ENCODE measurements around the gene VPS13D. TPM values are rescaled to one million over a fixed set of nuclear protein-coding genes. Genes with fewer than 3 reads are reported as not detected.

The VPS13D gene
- total RNA-seq, 1 experiment from 2014 or later = 29.0 TPM

DNA sequence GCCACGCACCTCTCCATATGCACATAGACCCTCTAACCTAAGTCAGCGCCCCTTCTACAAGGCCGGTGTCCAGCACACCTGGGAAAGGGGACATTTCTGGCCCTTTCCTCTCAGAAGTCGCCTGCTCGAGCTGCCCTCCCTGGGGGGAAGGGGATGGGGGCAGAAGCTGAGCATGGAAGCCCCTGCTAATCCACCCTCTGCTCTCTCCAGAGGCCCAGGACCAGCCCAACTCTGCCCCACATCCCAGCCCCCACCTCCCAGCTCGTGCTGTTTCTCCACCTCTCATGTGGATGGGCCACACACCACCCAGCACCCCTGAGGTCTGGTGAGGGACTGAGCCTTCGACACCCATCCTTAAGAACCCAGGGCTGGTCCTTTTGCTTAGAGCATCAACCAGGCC, 48.3 kb upstream of the VPS13D start (continued):
- TF ChIP-seq, protein P1, sequence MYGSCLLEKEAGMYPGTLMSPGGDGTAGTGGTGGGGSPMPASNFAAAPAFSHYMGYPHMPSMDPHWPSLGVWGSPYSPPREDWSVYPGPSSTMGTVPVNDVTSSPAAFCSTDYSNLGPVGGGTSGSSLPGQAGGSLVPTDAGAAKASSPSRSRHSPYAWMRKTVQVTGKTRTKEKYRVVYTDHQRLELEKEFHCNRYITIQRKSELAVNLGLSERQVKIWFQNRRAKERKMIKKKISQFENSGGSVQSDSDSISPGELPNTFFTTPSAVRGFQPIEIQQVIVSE (CRISPR knock-in tag; IDR thresholded peaks at IDR 0.05; ENCODE audit: borderline replicate concordance) = no peak
- TF ChIP-seq, protein P2, sequence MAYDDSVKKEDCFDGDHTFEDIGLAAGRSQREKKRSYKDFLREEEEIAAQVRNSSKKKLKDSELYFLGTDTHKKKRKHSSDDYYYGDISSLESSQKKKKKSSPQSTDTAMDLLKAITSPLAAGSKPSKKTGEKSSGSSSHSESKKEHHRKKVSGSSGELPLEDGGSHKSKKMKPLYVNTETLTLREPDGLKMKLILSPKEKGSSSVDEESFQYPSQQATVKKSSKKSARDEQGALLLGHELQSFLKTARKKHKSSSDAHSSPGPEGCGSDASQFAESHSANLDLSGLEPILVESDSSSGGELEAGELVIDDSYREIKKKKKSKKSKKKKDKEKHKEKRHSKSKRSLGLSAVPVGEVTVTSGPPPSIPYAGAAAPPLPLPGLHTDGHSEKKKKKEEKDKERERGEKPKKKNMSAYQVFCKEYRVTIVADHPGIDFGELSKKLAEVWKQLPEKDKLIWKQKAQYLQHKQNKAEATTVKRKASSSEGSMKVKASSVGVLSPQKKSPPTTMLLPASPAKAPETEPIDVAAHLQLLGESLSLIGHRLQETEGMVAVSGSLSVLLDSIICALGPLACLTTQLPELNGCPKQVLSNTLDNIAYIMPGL (CRISPR knock-in tag; IDR thresholded peaks at IDR 0.05) = no peak
- TF ChIP-seq, protein P3, sequence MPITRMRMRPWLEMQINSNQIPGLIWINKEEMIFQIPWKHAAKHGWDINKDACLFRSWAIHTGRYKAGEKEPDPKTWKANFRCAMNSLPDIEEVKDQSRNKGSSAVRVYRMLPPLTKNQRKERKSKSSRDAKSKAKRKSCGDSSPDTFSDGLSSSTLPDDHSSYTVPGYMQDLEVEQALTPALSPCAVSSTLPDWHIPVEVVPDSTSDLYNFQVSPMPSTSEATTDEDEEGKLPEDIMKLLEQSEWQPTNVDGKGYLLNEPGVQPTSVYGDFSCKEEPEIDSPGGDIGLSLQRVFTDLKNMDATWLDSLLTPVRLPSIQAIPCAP (CRISPR knock-in tag; IDR thresholded peaks at IDR 0.05) = no peak

DNA sequence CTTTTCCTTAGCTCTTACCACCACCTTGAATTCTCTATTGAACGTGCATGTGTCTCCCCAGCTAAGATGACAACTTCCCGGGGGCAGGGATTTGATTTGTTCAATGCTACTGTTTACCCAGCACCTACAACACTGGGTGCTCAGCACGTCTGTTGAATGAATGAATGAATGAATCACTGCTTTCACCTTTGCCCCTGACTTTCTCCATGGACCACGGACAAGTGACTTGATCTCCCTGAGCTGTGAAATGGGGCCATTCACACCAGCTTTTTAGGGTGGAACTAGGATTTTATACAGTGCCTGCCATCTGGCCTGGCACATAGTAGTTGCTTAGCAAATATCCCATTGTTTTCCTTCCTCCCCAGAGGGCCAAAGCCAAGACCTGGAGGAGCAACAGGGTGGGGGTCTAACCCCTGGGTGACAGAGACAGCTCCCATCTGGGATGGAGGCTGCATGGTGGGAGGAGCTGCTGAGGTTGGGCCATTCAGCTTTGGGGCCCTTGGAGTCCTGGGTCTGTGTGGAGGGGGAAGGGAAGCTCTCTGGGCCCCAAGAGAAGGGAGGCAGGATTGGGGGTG, 47.3 kb upstream of the VPS13D start:
- H3K9me3 Mint-ChIP-seq = no peaks in the 10 kb centered on the region; the same call in 1 of the 2 replicates
- no peak overlapping the region for H3K4me3 Mint-ChIP-seq
- POLR2A ChIA-PET = no interaction called here
- H3K36me3 Mint-ChIP-seq = no peaks in the 10 kb centered on the region
- no peak overlapping the region for H3K27ac Mint-ChIP-seq
- ATAC-seq (no peak), DNase-seq (ENCODE audit: low spot score) (no peak)
- no peaks in the 10 kb centered on the region; the same call in none of the 2 replicates for H3K27me3 Mint-ChIP-seq (ENCODE audit: low read depth)
- TF ChIP-seq NFE2L1 (CRISPR knock-in tag; IDR thresholded peaks at IDR 0.05) = no peak
- TF ChIP-seq, protein P4, sequence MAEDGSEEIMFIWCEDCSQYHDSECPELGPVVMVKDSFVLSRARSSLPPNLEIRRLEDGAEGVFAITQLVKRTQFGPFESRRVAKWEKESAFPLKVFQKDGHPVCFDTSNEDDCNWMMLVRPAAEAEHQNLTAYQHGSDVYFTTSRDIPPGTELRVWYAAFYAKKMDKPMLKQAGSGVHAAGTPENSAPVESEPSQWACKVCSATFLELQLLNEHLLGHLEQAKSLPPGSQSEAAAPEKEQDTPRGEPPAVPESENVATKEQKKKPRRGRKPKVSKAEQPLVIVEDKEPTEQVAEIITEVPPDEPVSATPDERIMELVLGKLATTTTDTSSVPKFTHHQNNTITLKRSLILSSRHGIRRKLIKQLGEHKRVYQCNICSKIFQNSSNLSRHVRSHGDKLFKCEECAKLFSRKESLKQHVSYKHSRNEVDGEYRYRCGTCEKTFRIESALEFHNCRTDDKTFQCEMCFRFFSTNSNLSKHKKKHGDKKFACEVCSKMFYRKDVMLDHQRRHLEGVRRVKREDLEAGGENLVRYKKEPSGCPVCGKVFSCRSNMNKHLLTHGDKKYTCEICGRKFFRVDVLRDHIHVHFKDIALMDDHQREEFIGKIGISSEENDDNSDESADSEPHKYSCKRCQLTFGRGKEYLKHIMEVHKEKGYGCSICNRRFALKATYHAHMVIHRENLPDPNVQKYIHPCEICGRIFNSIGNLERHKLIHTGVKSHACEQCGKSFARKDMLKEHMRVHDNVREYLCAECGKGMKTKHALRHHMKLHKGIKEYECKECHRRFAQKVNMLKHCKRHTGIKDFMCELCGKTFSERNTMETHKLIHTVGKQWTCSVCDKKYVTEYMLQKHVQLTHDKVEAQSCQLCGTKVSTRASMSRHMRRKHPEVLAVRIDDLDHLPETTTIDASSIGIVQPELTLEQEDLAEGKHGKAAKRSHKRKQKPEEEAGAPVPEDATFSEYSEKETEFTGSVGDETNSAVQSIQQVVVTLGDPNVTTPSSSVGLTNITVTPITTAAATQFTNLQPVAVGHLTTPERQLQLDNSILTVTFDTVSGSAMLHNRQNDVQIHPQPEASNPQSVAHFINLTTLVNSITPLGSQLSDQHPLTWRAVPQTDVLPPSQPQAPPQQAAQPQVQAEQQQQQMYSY (CRISPR knock-in tag; IDR thresholded peaks at IDR 0.05) = 0 out of 2 replicates have a peak, but pooled peaks have one; percentile 25
- H3K4me1 Mint-ChIP-seq = peaks cover 24% of the 10 kb centered on the region
- CTCF ChIA-PET = interaction anchor here (0.6 to 2.4 kb wide), 6 partner anchors 14 to 93 kb away, joined by 3 to 18 read pairs (median 4); no protein-coding TSS in a partner anchor

DNA sequence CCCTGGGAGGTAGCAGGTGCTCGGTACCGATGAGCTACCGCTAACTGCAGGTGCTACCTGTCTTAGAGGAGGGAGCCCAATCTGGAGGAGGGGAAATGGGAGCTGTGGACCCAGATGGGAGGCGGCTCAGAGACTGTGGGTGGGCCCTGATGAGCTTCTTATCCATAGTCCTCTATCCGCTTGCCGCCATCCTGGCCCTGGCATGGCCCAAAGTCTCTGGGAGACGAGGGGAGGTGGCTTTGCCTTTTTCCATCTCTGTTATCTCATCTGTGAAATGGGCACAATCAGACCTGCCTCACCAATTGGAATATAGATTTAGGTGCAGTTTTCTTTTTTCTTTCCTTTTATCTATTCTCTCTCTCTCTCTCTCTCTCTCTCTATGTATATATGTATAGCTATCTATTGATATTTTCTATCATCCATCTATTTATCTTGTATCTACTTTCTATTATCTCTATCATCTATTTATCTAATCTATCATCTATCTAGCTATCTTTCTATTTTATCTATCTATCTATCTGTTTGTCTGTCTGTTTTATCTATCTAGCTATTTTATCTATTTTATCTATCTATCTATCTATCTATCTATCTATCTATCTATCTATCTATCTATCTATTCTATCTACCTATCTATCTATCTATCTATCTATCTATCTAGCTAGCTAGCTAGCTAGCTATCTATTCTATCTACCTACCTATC, 46.6 kb upstream of the VPS13D start:
- CTCF ChIA-PET = interaction anchor here (0.6 to 2.4 kb wide), 6 partner anchors 13 to 92 kb away, joined by 3 to 18 read pairs (median 4); no protein-coding TSS in a partner anchor
- Mint-ChIP-seq H3K9me3 (no peaks in the 10 kb centered on the region; the same call in 1 of the 2 replicates), H3K36me3 (no peaks in the 10 kb centered on the region), H3K27ac (no peak overlapping the region), H3K27me3 (ENCODE audit: low read depth) (no peaks in the 10 kb centered on the region; the same call in none of the 2 replicates), H3K4me1 (peaks cover 22% of the 10 kb centered on the region), H3K4me3 (no peak overlapping the region)
- DNase-seq (ENCODE audit: low spot score) (no peak), ATAC-seq (no peak)
- POLR2A ChIA-PET = no interaction called here
- TF ChIP-seq GRHL2 (CRISPR knock-in tag; IDR thresholded peaks at IDR 0.05; ENCODE audit: insufficient replicate concordance, severe bottlenecking) = no peak
- TF ChIP-seq, protein P5, sequence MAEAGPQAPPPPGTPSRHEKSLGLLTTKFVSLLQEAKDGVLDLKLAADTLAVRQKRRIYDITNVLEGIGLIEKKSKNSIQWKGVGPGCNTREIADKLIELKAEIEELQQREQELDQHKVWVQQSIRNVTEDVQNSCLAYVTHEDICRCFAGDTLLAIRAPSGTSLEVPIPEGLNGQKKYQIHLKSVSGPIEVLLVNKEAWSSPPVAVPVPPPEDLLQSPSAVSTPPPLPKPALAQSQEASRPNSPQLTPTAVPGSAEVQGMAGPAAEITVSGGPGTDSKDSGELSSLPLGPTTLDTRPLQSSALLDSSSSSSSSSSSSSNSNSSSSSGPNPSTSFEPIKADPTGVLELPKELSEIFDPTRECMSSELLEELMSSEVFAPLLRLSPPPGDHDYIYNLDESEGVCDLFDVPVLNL (CRISPR knock-in tag; IDR thresholded peaks at IDR 0.05; ENCODE audit: borderline replicate concordance, low read depth) = no peak
- TF ChIP-seq NFE2L1 (CRISPR knock-in tag; IDR thresholded peaks at IDR 0.05) = no peak
- no peak for TF ChIP-seq NR1H2 (CRISPR knock-in tag; IDR thresholded peaks at IDR 0.05)
- no peak for TF ChIP-seq SP1 (CRISPR knock-in tag; conservative IDR thresholded peaks at IDR 0.05)
- no peak for TF ChIP-seq MXD4 (CRISPR knock-in tag; IDR thresholded peaks at IDR 0.05; ENCODE audit: borderline replicate concordance)
- TF ChIP-seq, protein P6, sequence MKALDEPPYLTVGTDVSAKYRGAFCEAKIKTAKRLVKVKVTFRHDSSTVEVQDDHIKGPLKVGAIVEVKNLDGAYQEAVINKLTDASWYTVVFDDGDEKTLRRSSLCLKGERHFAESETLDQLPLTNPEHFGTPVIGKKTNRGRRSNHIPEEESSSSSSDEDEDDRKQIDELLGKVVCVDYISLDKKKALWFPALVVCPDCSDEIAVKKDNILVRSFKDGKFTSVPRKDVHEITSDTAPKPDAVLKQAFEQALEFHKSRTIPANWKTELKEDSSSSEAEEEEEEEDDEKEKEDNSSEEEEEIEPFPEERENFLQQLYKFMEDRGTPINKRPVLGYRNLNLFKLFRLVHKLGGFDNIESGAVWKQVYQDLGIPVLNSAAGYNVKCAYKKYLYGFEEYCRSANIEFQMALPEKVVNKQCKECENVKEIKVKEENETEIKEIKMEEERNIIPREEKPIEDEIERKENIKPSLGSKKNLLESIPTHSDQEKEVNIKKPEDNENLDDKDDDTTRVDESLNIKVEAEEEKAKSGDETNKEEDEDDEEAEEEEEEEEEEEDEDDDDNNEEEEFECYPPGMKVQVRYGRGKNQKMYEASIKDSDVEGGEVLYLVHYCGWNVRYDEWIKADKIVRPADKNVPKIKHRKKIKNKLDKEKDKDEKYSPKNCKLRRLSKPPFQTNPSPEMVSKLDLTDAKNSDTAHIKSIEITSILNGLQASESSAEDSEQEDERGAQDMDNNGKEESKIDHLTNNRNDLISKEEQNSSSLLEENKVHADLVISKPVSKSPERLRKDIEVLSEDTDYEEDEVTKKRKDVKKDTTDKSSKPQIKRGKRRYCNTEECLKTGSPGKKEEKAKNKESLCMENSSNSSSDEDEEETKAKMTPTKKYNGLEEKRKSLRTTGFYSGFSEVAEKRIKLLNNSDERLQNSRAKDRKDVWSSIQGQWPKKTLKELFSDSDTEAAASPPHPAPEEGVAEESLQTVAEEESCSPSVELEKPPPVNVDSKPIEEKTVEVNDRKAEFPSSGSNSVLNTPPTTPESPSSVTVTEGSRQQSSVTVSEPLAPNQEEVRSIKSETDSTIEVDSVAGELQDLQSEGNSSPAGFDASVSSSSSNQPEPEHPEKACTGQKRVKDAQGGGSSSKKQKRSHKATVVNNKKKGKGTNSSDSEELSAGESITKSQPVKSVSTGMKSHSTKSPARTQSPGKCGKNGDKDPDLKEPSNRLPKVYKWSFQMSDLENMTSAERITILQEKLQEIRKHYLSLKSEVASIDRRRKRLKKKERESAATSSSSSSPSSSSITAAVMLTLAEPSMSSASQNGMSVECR (CRISPR knock-in tag; IDR thresholded peaks at IDR 0.05; ENCODE audit: borderline replicate concordance) = no peak
- TF ChIP-seq ZNF396 (CRISPR knock-in tag; IDR thresholded peaks at IDR 0.05; ENCODE audit: borderline replicate concordance) = no peak
- TF ChIP-seq, protein P7, sequence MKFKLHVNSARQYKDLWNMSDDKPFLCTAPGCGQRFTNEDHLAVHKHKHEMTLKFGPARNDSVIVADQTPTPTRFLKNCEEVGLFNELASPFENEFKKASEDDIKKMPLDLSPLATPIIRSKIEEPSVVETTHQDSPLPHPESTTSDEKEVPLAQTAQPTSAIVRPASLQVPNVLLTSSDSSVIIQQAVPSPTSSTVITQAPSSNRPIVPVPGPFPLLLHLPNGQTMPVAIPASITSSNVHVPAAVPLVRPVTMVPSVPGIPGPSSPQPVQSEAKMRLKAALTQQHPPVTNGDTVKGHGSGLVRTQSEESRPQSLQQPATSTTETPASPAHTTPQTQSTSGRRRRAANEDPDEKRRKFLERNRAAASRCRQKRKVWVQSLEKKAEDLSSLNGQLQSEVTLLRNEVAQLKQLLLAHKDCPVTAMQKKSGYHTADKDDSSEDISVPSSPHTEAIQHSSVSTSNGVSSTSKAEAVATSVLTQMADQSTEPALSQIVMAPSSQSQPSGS (CRISPR knock-in tag; IDR thresholded peaks at IDR 0.05; ENCODE audit: borderline replicate concordance, low read depth) = no peak

Data from WTC11 (cell line).